Measurements from ENCODE around the gene SAC3D1. TPM values are rescaled to one million over a fixed set of nuclear protein-coding genes. Genes with fewer than 3 reads are reported as not detected.
A peak's percentile ranks its signal among the peaks of the same experiment; 100 is the strongest.

SAC3D1 gene
- total RNA-seq, 1 donor from 2014 or later: 11.3 TPM

DNA sequence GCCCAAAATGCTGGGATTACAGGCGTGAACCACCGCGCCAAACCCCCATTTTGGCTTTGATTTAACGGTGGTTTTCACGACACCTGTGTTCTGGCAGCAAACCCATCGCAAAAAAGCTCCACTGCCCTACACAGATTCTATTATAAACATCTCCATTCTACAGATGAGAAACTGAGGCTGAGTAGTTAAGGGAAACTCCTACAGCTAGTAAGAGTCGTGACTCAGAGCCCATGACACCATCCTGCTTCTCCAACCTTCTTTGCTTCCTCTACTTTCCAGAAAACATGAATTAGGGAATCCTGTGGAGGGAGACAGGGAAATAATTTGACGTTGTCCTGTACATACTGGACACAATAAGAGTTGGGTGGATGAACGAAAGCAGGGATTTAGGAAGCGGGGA is 14.2 kb upstream of the SAC3D1 start:
- peak; percentile 34 for DNase-seq (ENCODE audit: low read depth)

DNA sequence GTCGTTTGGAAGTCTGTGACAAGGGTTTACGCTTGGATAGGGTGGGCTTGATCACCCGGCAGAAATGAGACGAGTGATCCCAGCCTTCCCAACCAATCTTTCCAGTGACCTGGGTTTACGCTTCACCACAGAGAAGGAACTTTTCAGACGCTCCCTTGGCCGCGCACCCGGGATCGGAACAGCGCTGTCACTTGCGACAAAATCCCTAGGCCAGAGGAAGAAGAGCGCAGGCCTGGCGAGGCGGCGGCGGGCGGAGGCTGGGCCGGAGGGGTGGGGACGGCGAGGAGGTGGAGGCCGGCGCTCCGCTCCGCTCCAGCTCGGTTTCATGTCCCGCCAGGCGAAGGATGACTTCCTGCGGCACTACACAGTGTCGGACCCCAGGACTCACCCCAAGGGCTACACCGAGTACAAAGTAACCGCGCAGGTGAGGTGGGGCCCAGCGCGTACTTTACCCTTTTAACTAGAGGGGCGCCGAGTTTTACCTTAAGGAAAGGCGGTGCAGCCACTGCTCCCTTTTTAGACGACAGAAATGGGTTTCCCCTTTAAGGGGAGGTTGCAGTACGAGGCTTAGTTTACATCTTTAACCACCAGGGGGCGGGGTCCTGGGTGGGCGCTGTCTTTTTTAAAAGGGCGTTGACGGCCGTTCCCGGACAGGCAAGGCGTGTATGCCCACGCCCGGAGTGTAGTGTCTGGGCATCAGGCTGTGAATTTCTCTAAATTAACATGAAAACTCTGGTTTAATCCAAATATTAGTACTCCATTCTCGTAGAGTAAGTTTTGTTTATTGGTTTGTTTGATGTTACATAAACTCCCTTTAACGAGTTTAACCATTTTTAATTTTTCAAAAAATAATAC is 13.6 kb upstream of the SAC3D1 start, which contains the start of gene SNX15:
Gene SNX15, plus strand, starts transcription at position 227 of the 855 bp plus-strand sequence. Its CDS starts 99 bp downstream, at position 326.
- DNase-seq (ENCODE audit: low read depth): peak; percentile 89

DNA sequence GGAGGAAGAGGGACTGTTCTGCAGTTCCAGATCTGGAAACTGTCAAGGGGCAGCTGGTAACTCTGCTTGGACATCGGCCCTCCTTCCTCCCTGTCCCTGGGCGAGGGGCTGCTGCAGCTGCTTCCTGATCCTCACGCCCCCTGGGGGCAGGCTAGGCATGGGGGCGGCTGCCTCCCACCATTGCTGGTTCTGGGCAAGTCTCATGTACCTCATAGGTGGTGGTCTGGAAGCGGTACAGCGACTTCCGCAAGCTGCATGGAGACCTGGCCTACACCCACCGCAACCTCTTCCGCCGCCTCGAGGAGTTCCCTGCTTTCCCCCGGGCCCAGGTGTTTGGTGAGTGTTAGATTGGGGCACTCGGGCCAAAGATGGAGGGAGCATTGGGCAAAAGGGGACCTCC is 8.8 kb upstream of the SAC3D1 start:
- DNase-seq (ENCODE audit: low read depth): no peak

DNA sequence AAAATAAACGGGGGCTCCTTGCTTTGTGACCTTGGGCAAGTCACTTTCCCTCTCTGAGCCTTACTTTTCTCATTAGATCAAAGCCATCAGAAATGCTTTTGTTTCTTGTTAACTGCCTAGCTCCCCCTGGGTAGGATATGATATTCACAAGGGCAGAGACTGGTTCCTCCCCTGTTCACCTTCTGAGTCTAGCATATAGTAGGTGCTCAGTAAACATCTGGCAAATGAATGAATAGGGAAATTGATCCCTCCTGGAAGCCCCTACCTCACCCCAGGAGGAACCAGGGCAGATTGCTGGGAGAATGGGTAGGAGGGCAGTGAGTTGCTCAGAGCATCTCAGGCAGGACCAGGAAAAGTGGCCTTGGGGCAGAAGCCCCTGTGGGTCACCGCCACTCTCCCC is 6.6 kb upstream of the SAC3D1 start:
- no peak for DNase-seq (ENCODE audit: low read depth)

DNA sequence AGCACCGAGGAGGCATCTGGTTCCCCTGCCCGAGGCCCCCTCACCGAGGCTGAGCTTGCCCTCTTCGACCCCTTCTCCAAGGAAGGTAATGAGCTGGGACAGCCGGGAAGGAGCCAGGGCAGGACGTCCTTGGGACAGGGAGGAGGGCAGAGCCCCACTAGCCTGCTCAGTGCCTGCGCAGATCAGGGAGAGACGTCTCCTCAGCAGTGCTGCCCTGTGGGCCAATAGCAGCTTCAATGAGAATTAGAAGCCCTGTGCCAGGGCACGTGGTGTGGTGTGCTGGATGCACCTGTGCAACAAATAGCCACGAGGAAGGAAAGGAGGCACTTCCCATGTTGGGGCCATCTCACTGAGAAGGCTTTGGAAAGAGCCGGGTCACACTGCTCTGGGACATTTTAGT is 5.4 kb upstream of the SAC3D1 start:
- DNase-seq (ENCODE audit: low read depth): no peak

DNA sequence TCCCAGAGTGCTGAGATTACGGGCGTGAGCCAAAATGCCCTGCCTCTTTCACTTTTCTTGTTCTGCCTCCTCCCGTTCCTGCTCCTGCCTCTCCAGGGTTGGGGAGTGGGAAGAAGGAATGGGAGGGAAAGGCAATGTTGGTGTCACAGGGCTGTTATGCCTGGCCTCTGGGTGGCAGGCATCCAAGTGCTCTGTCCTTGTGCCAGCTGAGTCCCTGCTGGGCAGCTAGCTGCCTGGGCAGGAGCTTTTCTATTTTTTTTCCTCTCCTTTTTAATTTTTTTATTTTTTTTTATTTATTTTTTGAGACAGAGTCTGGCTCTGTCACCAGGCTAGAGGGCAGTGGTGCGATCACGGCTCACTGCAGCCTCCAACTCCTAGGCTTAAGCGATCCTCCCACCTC is 4.1 kb upstream of the SAC3D1 start:
- no peak for DNase-seq (ENCODE audit: low read depth)

DNA sequence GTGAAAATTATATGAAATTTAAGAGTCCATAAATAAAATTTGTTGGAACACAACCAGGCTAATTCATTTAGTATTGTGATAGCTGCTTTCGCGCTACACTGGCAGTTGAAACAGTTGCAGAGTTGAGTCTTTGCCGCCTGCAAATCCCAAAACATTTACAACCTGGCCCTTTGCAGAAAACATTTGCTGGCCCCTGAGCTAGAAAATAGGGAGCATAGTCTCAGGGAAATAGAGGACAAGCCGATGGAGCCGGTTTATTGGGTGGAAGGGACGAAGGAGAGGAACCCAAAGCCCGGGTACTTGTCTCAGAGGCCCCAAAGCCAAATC is 527 bp upstream of the SAC3D1 start:
- no peak for DNase-seq (ENCODE audit: low read depth)

DNA sequence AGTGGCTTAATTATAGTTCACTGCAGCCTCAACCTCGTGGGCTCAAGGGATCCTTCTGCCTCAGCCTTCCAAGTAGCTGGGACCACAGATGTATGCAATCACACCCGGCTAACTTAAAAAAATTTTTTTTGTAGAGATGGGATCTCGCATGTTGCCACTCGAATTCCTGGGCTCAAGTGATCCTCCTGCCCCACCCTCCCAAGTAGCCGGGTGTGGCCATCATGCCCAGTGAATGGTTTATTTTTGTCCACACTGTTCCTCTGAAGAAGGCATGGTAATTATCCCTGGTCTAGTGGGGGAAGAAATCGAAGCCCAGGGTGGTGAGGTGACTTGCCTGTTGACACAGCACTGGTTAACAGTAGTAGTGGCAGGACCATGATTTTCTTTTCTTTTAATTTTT is 1.9 kb downstream of the SAC3D1 start:
- no peak for DNase-seq (ENCODE audit: low read depth)

DNA sequence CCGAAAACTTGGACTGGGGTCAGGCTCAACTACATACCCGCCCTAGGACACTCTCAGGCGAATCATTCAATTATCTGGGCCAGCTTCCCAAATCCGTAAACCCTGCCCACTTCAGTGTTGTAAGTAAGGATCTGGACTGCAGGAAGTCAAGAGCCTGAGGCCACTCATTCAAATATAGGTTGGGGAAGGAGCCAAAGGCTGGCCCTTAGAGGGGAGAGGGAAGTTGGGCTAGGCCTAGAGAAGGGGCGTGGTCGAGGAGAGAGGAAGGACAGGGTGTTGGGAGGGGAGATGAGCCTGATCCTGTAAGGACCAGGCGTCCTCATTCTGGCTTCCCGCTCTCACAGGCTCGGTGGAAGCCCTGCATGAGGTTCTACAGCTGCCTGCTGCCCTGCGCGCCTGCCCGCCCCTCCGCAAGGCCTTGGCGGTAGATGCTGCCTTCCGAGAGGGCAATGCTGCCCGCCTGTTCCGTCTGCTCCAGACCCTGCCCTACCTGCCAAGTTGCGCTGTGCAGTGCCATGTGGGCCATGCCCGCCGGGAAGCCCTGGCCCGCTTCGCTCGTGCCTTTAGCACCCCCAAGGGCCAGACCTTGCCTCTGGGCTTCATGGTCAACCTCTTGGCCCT is 3.0 kb downstream of the SAC3D1 start:
- DNase-seq (ENCODE audit: low read depth): no peak

DNA sequence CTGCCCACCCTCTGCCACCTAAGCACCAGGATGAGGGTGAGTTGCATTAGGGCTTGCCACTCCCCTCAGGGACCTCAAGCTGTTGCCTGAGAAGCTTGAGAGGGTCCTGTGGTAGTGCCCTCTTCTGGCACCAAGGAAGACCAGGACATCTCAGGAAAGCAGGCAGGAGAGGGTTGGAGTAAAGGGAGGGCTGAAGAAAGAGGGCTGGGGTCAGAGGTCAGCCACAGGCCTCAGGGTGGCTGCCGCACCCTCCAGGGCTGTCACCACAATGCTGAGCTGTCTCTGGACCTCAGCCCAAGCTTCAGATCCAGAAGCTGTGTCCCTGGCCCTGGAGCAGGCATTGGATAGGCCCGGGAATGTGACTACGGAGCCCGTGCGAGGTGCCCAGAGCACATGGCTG is 4.1 kb downstream of the SAC3D1 start:
- no peak for DNase-seq (ENCODE audit: low read depth)

DNA sequence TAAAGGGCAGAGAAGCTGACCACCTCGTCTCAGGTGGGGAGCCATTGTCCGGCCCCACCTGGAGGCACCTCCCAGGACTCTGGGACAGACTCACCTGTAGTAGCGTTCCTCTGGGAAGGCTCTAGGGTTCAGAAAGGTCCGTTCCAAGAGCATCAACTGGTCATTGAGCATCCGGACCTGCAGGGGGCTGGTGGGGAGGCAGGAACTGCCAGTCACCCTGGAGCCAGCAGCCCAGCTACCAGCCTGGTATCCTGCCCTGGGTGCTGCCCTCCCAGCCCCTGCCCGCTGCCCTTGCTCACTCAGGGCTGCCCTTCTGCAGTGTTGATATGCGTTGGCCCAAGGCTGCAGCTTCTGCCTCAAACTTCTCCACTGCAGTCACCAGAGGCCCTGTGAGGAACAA is 4.7 kb downstream of the SAC3D1 start:
- DNase-seq (ENCODE audit: low read depth): no peak

DNA sequence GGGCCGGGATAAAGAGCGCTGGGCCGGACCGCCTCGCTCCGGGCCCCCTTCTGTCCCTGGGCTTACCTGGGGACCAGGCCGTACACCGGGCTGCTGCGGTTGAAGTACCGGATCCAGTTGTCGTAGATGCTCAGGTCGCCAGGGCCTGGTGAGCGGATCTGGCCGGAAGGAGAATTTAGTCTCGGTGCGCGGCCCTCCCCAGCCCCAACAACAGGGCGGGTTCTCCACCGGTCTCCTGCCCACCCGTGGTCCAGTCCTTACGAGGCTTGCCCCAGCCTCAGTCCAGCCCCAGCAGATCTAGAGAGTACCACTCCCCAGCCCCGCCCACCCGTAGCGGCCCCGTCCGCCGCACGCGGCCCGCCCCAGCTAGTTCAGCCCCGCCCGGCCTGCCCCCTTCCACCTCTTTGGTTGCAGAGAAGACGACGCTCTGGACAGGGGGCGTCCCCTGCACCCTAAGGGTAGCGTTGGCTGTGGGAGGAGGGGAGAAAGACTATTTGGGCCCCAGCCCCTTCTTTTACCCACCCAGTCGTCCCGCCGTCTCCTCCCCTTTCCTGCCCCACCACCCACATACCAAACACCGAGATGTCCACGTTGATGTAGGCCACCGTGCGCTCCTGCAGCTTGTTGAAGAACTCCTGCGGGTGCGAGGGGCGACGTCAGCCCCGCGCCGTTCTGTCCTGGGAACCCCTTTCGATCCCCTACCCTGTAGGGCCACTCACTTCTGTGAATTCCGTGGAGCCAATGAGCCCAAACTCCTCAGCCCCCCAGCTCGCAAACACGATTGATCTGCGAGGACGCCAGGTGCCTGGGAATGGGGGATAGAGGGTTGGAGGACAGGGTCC is 6.8 kb downstream of the SAC3D1 start:
- no peak for DNase-seq (ENCODE audit: low read depth)

DNA sequence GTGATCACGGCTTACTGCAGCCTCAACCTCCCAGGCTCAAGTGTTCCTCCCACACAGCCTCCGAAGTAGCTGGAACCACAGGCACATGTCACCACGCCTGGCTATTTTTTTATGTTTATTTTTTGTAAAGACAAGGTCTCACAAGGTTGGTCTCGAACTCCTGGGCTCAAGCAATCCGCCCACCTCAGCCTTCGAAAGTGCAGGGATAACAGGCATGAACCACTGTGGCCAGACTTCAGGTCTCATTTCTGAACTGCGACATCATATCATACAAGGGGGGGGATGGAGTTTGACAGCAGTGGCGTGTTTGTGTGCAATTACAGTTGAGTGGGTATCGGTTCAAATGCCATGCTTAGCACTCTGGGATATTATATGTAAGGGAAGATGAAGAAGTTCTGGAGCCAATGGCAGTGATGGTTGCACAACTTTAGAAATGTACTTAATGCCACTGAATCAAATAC is 10.4 kb downstream of the SAC3D1 start:
- no peak for DNase-seq (ENCODE audit: low read depth)

DNA sequence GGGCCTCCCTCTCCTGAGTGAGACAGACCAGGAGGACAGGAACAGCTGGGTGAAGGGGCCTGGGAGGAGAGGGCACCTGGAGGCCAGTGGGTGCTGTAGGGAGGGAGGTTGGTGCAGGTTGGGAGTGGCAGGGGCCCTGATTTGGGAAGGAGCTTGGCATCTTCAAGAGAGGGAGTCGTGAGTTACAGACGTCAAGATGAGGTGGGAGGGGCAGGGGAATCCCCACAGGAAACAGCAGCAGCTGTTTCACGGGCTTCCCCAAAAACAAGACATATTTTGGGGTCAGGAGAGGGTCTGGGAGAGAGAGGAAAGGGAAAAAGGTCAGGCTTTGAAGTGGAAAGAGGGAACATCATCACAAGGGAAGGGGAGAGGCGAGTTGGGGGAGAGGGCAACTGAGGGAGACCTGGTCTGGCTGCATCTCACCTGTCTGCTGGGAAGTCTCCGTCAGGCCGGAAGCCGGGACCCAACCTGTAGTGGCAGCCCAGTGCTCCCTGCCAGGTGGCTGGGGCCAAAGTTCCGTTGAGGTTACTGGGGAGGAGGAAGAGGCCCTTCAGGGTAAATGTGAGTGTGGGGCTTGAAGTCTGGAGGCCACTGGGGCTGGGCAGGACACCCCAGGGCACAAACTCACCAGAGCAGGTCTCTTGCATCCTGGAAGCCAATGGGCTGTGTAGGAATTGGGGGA is 13.0 kb downstream of the SAC3D1 start:
- DNase-seq (ENCODE audit: low read depth): no peak

DNA sequence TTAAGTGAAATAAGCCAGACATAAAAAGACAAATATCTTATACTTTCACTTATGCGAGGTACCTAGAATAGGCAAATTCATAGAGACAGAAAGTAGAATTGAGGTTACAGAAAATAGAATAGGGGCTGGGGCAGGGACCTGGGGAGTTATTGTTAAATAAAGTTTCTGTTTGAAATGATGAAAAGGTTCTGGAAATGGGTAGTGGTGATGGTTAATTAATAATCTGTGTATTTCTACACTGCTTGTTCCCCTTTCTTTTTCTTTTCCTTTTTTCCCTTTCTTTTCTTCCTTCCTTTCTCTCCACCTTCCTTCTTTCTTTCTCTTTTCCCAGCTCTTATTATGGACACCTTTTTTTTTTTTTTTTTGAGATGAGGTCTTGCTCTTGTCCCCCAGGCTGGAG is 14.5 kb downstream of the SAC3D1 start:
- DNase-seq (ENCODE audit: low read depth): no peak

DNA sequence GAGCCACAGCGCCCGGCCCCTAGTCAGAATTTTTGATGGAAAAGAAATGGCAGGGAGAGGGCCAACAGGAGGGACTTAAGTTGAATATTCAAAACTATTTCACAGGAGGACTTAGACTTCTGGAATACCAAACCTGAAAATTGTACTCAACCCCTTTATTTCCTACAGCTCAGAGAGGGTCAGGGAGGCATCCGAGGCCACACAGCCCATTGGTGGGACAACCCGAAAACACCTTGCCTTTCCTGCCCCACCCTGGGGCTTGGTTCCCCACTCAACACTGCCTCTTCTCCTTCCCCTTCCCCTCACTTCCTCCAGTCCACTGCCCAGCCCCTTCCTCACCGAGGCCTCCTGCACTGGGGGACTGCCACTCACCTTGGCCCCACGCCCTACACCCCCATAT is 16.0 kb downstream of the SAC3D1 start:
- DNase-seq (ENCODE audit: low read depth): no peak

DNA sequence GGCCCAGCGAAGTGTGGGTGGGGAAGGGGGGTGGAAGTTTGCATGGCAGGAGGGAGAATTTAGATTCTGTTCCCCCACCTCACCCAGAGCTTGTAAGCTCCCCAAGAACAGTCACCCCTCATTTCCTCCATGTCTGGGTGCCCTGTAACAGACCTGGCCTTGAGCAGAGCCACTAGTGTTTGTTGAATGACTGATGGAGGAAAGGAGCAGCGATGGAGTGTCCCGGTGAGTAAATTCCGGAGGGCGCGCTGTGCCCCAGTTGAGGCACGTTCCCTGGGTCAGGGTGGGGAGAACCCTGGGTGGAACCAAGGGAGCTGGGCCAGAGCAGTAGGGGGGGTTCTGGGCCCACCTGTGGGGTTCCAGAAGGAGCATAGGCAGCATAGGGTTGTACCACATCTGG is 16.5 kb downstream of the SAC3D1 start:
- no peak for DNase-seq (ENCODE audit: low read depth)

DNA sequence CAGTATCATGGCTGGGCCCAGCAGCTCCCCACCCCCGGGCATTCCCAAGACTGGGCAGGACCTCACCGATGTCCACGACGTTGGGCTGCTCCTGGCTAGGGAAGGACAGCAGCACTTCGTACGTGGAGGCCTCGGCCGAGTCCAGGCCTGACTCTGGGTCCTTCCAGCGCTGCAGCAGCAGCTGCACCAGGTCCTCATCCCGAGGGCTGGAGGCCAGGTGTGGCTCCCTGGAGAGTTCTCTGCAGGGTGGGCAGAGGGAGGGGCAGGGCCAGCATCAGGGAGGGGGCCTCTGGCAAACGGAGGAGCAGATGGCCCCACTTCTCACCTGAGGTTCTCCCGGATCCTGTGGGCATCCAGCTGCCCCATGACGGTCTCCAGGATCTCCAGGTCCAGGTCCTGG is 17.0 kb downstream of the SAC3D1 start:
- DNase-seq (ENCODE audit: low read depth): no peak

DNA sequence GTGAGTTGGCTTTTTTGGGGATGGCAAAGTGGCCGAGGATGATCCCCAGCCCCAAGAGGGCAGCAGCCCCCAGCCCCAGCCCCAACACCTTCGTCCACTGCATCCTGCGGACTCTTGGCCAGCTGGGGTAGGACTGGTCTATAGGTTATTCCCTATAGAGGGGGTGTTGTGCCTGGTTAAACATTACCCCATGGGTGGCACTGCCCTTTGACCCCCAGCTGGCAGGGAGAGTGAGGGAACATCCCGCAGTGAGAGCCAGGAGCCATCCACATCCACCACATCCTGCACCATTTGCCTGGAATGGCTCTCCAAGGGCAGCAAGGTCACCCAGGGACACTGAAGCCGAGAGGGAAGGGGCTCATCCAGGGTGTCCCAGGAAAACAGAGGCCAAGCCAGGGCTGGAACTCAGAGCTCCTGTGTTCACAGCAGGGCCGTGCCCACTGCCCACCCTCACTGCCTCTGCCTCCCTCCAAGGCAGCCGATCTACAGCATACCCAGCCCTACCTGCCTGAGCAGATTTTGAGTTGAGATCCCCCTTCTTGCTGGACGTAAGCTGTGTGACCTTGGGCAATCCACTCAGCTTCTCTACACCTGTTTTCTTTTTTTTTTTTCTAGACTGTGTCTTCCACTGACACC is 17.5 kb downstream of the SAC3D1 start, which contains the start of gene NAALADL1:
Gene NAALADL1, minus strand, starts transcription at position 135 of the 636 bp plus-strand sequence. Its CDS starts 32 bp downstream, at position 103.
- DNase-seq (ENCODE audit: low read depth): no peak

DNA sequence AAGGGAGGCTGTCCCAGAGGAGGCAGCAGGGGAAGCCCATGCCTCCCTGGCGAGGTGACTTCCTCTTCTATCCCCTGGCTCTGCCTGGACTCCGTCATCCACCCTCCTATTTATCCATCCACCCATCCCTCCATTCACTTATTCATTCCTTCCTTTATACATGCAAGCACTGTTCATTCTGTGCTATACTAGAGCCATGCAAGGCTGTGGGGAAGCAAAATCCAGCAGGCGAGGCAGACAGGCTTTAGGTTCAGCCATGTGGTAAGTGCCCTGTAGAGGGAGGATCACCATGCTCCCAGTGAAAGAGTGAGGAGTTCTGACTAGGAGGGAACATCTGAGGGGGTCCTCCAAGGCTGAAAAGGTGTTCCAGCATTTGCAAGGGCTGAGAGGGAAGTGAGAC is 18.5 kb downstream of the SAC3D1 start:
- DNase-seq (ENCODE audit: low read depth): no peak
